Dermis microvascular lymphatic vessel endothelial cell (primary cell): ENCODE measurements around the gene MYL6. TPM values are rescaled to one million over a fixed set of nuclear protein-coding genes. Genes with fewer than 3 reads are reported as not detected.

Source experiments
- DNase-seq, 2 donors: peaks; one replicate each; pipeline versions ENCODE4 v3.0.0 to v3.0.0-alpha.2; 2010; ENCODE audit warnings: low read depth in 2 of 2
- total RNA-seq: library from RNA; depleted of rRNA; stranded (reverse); fragments of >200 nt; gene quantifications from 2 replicates; pipeline ENCODE4 v1.2.1, GENCODE V29; 2014

MYL6 gene
- total RNA-seq, 1 donor from 2014 or later = 2,594 TPM

DNA sequence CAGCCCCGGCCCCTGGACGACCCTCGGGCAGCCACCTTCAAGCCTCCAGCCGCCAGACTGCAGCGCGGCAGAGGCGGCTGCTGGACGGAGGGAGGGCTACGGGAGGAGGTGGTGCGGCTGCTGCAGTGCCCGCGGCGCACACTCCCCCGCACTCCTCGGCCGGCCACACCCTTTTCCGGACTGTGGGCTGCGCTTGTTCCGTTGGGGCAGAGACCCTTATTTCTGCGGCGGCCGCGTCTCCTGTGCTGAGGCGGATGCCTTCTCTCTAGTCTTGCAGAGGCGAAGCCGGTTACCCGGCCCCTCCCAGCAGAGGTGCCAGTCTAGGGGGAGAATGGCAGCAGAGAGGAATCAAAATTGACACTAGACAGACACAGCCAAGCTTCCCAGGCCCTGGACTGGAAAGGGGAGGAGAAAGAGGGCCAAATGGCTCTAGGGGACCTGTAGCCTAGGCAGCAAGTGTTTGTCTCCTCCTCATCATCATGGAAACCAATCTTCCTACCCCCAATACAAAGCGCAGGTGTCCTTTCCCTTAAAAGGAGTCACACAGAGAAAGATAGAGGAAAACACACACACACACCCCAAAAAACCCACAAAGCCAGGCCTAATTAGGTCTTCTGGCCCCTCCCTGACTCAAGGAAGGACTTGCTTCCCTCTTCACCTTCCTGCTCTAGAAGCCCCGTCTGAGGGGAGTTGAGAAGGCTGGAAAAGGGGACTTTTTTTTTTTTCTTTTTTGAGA, 28.8 kb upstream of the MYL6 start:
- DNase-seq = peak in 1 of 2 donors; percentile 53

DNA sequence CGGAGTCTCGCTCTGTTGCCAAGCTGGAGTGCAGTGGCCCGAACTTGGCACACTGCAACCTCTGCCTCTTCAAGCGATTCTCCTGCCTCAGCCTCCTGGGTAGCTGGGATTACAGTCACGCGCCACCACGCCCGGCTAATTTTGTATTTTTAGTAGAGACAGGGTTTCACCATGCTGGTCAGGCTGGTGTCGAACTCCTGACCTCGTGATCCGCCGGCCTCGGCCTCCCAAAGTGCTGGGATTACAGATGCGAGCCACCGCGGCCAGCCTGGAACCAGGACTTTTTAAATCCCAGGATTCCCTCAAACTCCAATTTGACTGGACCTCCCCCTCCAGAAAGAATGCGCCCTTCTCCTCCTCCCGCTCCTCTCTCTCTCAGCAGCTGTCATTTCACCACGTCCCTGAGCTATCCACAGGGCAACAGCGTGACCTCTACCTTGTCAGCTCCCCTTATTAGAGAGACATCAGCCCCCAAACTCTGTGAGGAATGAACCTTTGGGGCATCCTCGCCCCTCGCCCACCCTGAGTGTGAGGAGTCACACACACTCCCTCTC, 28.1 kb upstream of the MYL6 start:
- DNase-seq = no peak

DNA sequence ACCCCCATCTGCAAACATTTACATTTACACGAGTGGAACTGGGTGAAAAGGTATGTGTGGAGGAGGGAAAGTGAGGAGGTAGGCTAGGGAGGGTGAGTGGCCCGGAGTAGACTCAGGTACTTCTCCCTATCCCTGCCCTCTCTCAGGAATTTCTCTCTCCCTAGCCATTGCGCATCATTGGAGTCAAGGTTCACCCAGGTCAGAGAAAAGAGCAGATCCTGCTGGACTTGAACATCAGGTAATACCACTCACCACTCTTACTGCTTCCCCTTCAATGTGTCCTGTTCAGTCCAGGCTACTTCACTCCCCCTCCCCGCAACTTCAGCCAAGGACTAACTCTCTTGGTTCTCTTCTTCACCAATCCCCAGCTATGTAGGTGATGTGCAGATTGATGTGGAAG, 27.3 kb upstream of the MYL6 start:
- no peak for DNase-seq

GRCh38 chr12:56134897-56135296, 23.3 kb upstream of the MYL6 start:
- no peak for DNase-seq

- no peak for DNase-seq
Observed at GRCh38 chr12:56137853-56138571, 20.1 kb upstream of the MYL6 start.

- DNase-seq = no peak
Observed at GRCh38 chr12:56141946-56142784, 16.0 kb upstream of the MYL6 start.

- DNase-seq = no peak
Observed at GRCh38 chr12:56143217-56143616, 14.9 kb upstream of the MYL6 start.

- DNase-seq = peak in 1 of 2 donors; percentile 79
Observed at GRCh38 chr12:56143870-56144269, 14.3 kb upstream of the MYL6 start.

- no peak for DNase-seq
Observed at GRCh38 chr12:56145217-56145616, 12.9 kb upstream of the MYL6 start.

- peak; percentile 86 to 92 for DNase-seq
Observed at GRCh38 chr12:56146492-56147460, 11.4 kb upstream of the MYL6 start.

DNA sequence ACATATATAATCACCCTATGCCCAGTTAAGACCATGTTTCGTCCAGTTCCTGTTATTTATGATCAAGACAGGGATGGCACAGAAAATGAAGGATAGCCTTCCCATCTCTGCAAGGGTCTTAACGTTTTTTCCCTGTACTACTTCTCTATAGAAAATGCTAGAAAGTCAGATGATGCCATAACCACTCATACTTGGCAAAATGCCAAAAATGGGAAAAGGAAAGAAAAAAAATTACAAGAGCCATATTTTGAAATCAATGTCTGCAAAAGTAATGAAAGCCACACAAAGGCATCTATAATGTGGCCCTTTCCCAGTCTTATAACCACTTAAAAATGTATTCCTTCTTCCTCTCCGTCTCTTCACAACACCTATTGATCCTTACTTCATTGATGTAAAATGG, 7.6 kb upstream of the MYL6 start:
- peak in 1 of 2 donors; percentile 41 for DNase-seq

DNA sequence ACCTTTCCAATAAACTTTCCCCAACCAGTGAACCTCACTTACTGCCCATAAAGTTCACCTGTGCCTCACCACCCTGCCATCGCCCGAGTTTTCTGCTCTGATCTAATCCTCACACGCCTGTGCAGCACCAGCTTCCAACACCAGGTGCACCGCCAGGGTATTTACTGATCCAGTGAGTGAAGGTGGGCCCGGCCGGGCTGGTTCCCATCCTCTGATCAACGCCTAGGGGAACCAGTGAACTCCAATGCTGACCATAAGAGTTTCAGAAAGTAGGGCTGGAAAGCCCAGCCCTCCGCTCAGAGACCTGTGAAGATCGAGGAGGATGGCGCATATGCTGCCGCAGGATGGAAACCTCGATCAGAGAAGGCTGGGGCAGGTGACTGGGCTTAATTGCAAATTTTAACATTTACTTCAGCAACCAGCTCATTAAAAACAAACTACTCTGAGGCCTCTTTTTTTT, 6.5 kb upstream of the MYL6 start:
- peak in 1 of 2 donors; percentile 34 for DNase-seq

- peak; percentile 78 to 93 for DNase-seq
Observed at GRCh38 chr12:56152132-56152755, 5.9 kb upstream of the MYL6 start, which contains the start of gene MYL6B. Gene MYL6B, plus strand, starts transcription at chr12:56152587. Its CDS starts 1,332 bp downstream, at chr12:56153919.

DNA sequence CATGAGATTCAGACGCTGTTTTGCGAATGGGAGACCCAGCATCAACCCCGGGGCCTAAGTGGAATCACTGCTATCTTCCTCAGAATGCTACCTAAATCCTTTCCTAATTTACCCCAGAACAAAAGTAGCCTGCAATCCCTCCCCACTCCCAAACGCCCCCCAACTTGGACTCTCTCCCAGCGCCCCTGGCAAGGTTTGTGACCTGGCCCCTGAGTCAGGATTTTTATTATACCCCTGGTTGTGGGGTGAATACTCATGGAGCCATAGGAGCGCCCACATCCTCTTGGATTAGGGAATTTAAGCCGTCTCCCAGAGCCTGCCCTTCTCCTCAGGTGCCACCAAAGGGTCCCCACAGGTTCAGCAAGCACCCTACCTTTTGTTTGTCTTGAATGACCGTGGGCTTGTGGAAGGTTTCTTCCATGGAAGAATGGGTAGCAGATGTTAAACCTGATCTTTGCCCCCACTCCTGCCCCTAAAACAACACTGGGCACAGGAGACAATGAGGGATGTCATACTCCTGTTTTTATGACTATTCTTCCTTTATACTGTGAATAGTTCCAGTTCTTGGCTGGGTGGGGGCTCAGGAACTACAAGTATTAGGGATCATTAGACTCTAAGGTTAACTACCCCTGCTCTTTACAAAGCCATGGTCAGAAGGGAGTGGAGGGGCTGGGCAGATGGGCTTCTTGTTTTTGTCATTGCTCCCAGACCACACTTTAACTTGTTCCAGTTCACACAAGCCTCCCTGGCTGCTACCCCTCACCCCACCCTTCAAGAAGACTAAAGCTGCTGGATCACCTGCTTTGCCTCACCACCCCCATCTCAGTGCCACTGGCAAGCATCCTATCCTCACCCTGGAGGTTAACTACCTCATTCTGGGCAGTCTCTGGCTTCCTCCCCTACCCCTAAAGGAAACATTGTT, 5.1 kb upstream of the MYL6 start:
- no peak for DNase-seq

DNA sequence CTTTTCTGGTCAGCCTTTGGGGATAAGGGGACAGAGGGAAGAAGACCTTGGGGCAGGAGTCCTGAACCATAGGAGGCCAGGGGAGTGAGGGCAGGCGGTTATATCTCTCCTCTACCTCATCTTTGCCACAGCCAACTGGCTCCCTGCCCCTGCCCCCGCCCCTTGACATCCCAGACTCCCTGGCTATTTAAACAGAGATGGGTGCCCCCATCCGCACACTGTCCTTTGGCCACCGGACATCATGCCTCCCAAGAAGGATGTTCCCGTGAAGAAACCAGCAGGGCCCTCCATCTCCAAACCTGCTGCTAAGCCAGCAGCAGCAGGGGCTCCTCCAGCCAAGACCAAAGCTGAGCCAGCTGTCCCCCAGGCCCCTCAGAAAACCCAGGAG, 4.5 kb upstream of the MYL6 start:
- DNase-seq = no peak

DNA sequence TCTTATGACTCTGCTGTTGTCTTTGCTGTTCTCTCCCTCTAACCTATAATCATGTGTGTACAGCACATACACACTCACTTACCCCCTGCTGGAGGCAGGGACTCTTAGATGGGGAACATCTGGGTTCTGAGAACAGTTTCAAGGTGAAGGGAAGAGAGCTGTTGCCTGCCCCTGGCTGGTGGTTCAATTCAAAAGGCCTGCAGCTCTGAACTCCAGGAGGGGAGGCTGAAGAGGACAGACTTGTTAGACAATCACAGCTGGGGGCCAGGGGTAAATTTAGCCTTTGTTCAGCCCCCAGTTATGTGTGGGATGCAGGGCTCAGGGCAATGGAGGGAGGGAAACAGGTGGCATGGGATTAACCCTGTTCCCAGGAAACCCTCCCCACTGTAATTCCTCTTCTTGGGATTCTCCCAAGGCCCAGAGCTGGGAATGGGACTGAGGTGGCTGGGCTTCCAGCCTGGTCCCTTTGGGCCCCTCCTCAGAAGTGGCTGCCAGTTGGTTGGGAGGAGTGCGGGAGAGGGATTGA, 3.9 kb upstream of the MYL6 start:
- no peak for DNase-seq

GRCh38 chr12:56154818-56155217, 3.3 kb upstream of the MYL6 start:
- DNase-seq = no peak

- no peak for DNase-seq
Observed at GRCh38 chr12:56155256-56155845, 2.8 kb upstream of the MYL6 start.
